IPS-15b (cell line): Measurements from ENCODE around the gene AHCYL1.
A peak's percentile ranks its signal among the peaks of the same experiment; 100 is the strongest.

Experiments
- H3K27me3 ChIP-seq: one replicate; pipeline ENCODE4 v1.6.1; 2013; ENCODE audit warnings: low read length; ENCODE audit not compliant: control insufficient read depth, insufficient read depth
- H3K36me3 ChIP-seq: one replicate; pipeline ENCODE4 v1.6.1; 2013; ENCODE audit warnings: low read length; ENCODE audit not compliant: control insufficient read depth, insufficient read depth
- H3K4me1 ChIP-seq: one replicate; pipeline ENCODE4 v1.6.1; 2013; ENCODE audit warnings: mild to moderate bottlenecking, low read length; ENCODE audit not compliant: control insufficient read depth, insufficient read depth
- H3K4me3 ChIP-seq: one replicate; pipeline ENCODE4 v1.5.1; 2013; ENCODE audit warnings: low read depth, low read length
- H3K9ac ChIP-seq: one replicate; pipeline ENCODE4 v1.6.1; 2013; ENCODE audit warnings: low read depth, mild to moderate bottlenecking, low read length
- H3K9me3 ChIP-seq: one replicate; pipeline ENCODE4 v1.6.1; 2013; ENCODE audit warnings: mild to moderate bottlenecking, low read length; ENCODE audit not compliant: control insufficient read depth, insufficient read depth

Gene AHCYL1

GRCh38 chr1:110004583-110004982, 20.0 kb downstream of the AHCYL1 start:
- no peaks in the 10 kb centered on the region for H3K36me3 ChIP-seq
- no peaks in the 10 kb centered on the region for H3K9me3 ChIP-seq
- H3K9ac ChIP-seq = no peak overlapping the region
- peak overlapping the region; percentile 19 for H3K4me3 ChIP-seq
- peaks cover 38% of the 10 kb centered on the region for H3K4me1 ChIP-seq
- H3K27me3 ChIP-seq = no peaks in the 10 kb centered on the region

- H3K27me3 ChIP-seq = no peaks in the 10 kb centered on the region
- no peaks in the 10 kb centered on the region for H3K9me3 ChIP-seq
- H3K36me3 ChIP-seq = peaks cover 5% of the 10 kb centered on the region
- H3K4me3 ChIP-seq = no peak overlapping the region
- no peak overlapping the region for H3K9ac ChIP-seq
- peaks cover 38% of the 10 kb centered on the region for H3K4me1 ChIP-seq
Measured at GRCh38 chr1:110005971-110006370, 21.4 kb downstream of the AHCYL1 start.

GRCh38 chr1:110006516-110006915, 22.0 kb downstream of the AHCYL1 start:
- H3K9me3 ChIP-seq = no peaks in the 10 kb centered on the region
- no peak overlapping the region for H3K4me3 ChIP-seq
- H3K4me1 ChIP-seq = peaks cover 38% of the 10 kb centered on the region
- peaks cover 5% of the 10 kb centered on the region for H3K36me3 ChIP-seq
- H3K27me3 ChIP-seq = no peaks in the 10 kb centered on the region
- H3K9ac ChIP-seq = no peak overlapping the region

GRCh38 chr1:110007046-110007830, 22.7 kb downstream of the AHCYL1 start:
- peaks cover 38% of the 10 kb centered on the region for H3K4me1 ChIP-seq
- H3K9ac ChIP-seq = no peak overlapping the region
- no peak overlapping the region for H3K4me3 ChIP-seq
- H3K36me3 ChIP-seq = peaks cover 10% of the 10 kb centered on the region
- H3K27me3 ChIP-seq = no peaks in the 10 kb centered on the region
- no peaks in the 10 kb centered on the region for H3K9me3 ChIP-seq

- no peaks in the 10 kb centered on the region for H3K9me3 ChIP-seq
- no peak overlapping the region for H3K9ac ChIP-seq
- H3K4me1 ChIP-seq = peaks cover 30% of the 10 kb centered on the region
- peaks cover 20% of the 10 kb centered on the region for H3K36me3 ChIP-seq
- no peaks in the 10 kb centered on the region for H3K27me3 ChIP-seq
- no peak overlapping the region for H3K4me3 ChIP-seq
Measured at GRCh38 chr1:110008971-110009565, 24.5 kb downstream of the AHCYL1 start.

- Histone ChIP-seq H3K9me3 (no peaks in the 10 kb centered on the region), H3K4me1 (peaks cover 10% of the 10 kb centered on the region), H3K9ac (no peak overlapping the region), H3K36me3 (peaks cover 31% of the 10 kb centered on the region), H3K4me3 (no peak overlapping the region), H3K27me3 (no peaks in the 10 kb centered on the region)
Measured at GRCh38 chr1:110011527-110012041, 27.0 kb downstream of the AHCYL1 start.

GRCh38 chr1:110012100-110012780, 27.7 kb downstream of the AHCYL1 start:
- Histone ChIP-seq H3K9me3 (no peaks in the 10 kb centered on the region), H3K36me3 (peaks cover 37% of the 10 kb centered on the region), H3K27me3 (no peaks in the 10 kb centered on the region), H3K4me1 (peaks cover 5% of the 10 kb centered on the region), H3K9ac (no peak overlapping the region), H3K4me3 (no peak overlapping the region)

- H3K27me3 ChIP-seq = no peaks in the 10 kb centered on the region
- no peaks in the 10 kb centered on the region for H3K4me1 ChIP-seq
- H3K9me3 ChIP-seq = no peaks in the 10 kb centered on the region
- no peak overlapping the region for H3K4me3 ChIP-seq
- H3K9ac ChIP-seq = no peak overlapping the region
- H3K36me3 ChIP-seq = peaks cover 54% of the 10 kb centered on the region
Measured at GRCh38 chr1:110017792-110018191, 33.2 kb downstream of the AHCYL1 start.

GRCh38 chr1:110018396-110018795, 33.8 kb downstream of the AHCYL1 start:
- Histone ChIP-seq H3K9me3 (no peaks in the 10 kb centered on the region), H3K27me3 (no peaks in the 10 kb centered on the region), H3K4me3 (no peak overlapping the region), H3K4me1 (no peaks in the 10 kb centered on the region), H3K9ac (no peak overlapping the region), H3K36me3 (peaks cover 51% of the 10 kb centered on the region)

- Histone ChIP-seq H3K27me3 (no peaks in the 10 kb centered on the region), H3K4me3 (no peak overlapping the region), H3K9ac (no peak overlapping the region), H3K4me1 (no peaks in the 10 kb centered on the region), H3K9me3 (no peaks in the 10 kb centered on the region), H3K36me3 (peaks cover 47% of the 10 kb centered on the region)
Measured at GRCh38 chr1:110019770-110020169, 35.2 kb downstream of the AHCYL1 start.

- no peaks in the 10 kb centered on the region for H3K4me1 ChIP-seq
- no peak overlapping the region for H3K4me3 ChIP-seq
- H3K27me3 ChIP-seq = no peaks in the 10 kb centered on the region
- H3K9me3 ChIP-seq = no peaks in the 10 kb centered on the region
- no peak overlapping the region for H3K9ac ChIP-seq
- peaks cover 42% of the 10 kb centered on the region for H3K36me3 ChIP-seq
Measured at GRCh38 chr1:110021285-110021684, 36.7 kb downstream of the AHCYL1 start.
